ENCODE measurements around the gene LTN1. TPM values are rescaled to one million over a fixed set of nuclear protein-coding genes. Genes with fewer than 3 reads are reported as not detected.

The LTN1 gene
- total RNA-seq, 3 donors from 2014 or later = 19.6 to 21.7 (median 20.6) TPM

DNA sequence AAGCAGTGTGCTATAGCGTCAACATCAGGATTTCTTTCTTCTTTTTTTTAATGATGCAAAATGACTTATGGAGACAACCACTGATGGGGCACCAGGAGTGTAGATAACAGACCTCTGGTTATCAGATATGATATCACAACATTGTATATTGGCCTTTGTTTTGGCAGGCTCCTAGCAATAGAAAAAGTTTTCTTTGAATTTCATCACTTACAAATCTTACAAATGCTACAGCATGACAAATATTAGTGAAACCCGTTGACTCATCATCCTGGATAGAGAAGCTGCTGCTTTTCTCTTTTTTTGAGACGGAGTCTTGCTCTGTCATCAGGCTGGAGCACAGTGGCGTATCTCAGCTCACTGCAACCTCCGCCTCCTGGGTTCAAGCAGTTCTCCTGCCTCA lies 92.9 kb downstream of the LTN1 start:
- no peaks in the 10 kb centered on the region for H3K4me1 Mint-ChIP-seq (ENCODE audit: low read depth)
- no peak overlapping the region for H3K4me3 Mint-ChIP-seq
- H3K27me3 Mint-ChIP-seq (ENCODE audit: low read depth) = peaks cover 6% of the 10 kb centered on the region
- ATAC-seq = no peak
- peaks cover 6% of the 10 kb centered on the region for H3K9me3 Mint-ChIP-seq
- no peak for DNase-seq
- no peaks in the 10 kb centered on the region for H3K36me3 Mint-ChIP-seq (ENCODE audit: insufficient read depth)

DNA sequence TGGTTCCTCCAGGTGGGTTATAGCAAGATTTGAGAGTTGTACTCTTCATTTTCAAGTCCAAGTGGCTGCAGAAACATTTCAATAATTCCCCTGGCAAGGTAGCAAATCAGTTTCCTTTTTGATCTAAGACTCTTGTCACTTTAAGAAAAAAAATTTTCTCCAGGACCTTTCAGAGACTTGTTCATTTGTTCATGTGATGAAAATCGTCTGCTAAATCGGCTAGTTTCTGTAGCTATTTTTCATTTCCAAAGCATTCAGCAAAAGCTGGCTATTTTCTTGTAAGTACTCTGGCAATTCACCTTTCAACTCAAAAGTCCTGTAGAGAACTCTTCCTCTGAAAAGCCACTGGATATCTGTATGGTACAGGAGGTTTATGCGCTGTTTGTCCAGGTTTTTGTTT lies 93.5 kb downstream of the LTN1 start:
- Mint-ChIP-seq H3K4me3 (no peak overlapping the region), H3K36me3 (ENCODE audit: insufficient read depth) (no peaks in the 10 kb centered on the region), H3K4me1 (ENCODE audit: low read depth) (no peaks in the 10 kb centered on the region), H3K27me3 (ENCODE audit: low read depth) (peaks cover 6% of the 10 kb centered on the region), H3K9me3 (peaks cover 6% of the 10 kb centered on the region)
- DNase-seq = no peak
- no peak for ATAC-seq

DNA sequence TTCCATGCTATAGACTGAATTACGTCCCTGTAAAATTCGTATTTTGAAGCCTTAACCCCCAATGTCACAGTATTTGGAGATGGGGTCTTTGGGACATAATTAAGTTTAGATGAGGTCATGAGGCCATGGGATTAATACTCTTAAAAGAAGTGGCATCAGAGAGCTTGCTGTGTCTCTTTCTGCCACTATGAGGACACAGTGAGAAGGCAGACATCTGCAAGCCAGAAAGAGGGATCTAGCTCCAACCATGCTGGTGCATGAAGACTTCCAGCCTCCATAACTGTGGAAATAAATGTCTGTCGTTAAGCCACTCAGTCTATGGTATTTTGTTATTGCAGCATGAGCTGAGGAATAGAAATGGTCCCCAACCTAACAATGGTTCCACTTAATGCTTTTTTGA lies 99.0 kb downstream of the LTN1 start:
- Mint-ChIP-seq H3K4me1 (ENCODE audit: low read depth) (no peaks in the 10 kb centered on the region), H3K9me3 (no peaks in the 10 kb centered on the region), H3K36me3 (ENCODE audit: insufficient read depth) (no peaks in the 10 kb centered on the region), H3K4me3 (no peak overlapping the region), H3K27me3 (ENCODE audit: low read depth) (peaks cover 12% of the 10 kb centered on the region)
- DNase-seq (no peak), ATAC-seq (no peak)

DNA sequence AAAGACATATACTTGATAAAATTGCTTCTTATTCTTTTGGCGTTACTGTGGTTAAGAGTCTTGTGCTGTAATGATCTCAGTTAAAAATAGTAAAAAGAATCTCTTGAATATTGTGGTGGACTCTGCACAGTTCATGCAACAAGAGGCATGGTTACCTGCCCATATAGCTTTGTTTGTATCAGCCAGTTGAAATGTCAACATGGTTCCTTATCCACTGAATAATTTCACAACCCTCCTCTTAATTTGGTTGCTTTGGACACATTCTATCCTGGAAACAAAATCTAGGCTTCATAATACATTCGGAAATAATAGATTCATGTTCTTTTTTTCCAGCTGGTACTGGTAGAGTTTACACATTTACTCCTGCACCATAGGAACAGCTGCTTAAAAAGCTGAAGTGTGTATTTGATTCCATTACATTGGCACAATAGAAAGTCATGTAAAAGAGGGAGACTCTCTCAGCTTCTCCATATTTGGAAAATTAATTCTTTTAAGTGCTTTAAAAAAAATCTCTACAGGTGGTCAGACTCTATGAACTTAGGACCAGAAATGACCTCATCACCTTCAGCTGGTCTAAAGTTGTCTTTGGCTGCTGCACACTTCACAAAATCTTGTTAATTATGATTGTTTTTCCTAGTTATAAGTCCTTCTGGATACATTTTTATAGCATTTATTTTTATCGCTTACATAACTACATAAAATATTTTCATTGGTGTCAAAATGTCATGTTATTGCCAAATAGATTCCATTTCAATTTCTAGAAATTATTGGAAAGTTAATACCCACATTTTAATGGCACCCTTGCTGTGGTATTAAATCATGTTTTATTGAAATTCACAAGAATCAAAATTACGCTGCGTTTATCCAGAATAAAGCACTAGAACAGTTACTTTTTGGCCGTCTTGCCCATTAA lies 100.2 kb downstream of the LTN1 start:
- Mint-ChIP-seq H3K4me1 (ENCODE audit: low read depth) (no peaks in the 10 kb centered on the region), H3K9me3 (no peaks in the 10 kb centered on the region), H3K36me3 (ENCODE audit: insufficient read depth) (no peaks in the 10 kb centered on the region), H3K27me3 (ENCODE audit: low read depth) (peaks cover 12% of the 10 kb centered on the region), H3K4me3 (no peak overlapping the region)
- no peak for DNase-seq
- no peak for ATAC-seq

DNA sequence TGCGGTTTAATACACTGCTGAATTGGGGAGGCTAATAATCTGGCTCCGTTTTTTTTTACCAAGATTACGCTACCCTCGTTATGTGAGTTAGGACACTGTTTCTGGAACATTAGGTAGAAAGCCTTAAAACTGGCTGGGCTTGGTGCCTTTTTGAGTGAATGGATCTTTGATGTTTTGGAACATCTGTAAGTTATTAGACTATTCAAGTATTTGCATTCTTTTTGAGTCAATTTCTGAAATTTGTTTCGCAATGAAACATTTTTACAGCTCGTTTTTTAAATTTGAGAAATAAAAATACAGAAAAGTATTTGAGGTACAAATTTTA lies 106.9 kb downstream of the LTN1 start:
- peaks cover 8% of the 10 kb centered on the region for H3K36me3 Mint-ChIP-seq (ENCODE audit: insufficient read depth)
- ATAC-seq = no peak

DNA sequence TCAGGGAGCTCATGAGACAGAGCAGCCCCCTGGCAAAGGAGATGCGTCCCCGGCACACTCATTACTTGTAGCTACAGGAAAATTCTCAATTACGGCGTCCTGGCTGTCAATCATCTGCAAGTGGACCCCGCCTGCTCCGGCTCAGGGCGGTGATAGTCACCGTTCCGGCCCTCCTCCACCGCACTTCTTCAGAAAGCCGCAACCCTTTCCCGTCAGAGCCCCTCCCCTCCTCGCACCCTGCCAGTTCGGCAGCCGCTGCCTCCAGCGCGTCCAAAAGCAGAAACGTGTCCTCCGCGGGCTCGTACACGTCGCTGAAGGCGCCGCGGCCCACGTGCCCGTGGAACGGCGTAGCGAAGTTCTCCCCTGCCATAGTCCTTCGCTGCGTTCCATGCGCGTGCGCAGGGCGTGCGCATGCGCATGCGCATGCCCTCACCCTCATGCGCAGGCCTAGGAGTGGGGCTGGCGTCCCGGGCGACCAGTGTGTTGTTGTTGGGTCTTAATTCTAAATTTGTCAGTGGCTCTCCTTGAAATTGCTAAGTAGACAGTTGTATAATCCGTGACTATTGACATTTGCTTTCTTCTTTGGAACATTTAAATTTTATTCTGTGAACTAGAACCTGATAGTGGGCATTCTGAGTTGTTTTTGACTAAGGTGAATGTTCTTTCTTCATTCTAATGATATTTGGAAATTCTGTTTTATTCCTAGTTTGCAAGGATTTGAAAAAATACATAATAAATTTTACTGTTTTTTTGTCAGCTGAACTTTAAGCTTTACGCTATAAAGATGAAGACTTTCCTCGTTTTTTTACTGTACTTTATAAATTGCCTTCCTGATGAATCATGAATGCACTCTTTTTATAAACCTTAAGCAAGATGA lies 107.5 kb downstream of the LTN1 start:
- H3K4me3 Mint-ChIP-seq = peak overlapping the region; percentile 83
- peaks cover 3% of the 10 kb centered on the region for H3K27me3 Mint-ChIP-seq (ENCODE audit: low read depth)
- ATAC-seq (peak; percentile 98), DNase-seq (peak; percentile 87)
- H3K36me3 Mint-ChIP-seq (ENCODE audit: insufficient read depth) = peaks cover 8% of the 10 kb centered on the region
- no peaks in the 10 kb centered on the region for H3K9me3 Mint-ChIP-seq
- peaks cover 16% of the 10 kb centered on the region for H3K4me1 Mint-ChIP-seq (ENCODE audit: low read depth)

More for the DNA sequence above, 106.9 kb downstream of the LTN1 start:
- Mint-ChIP-seq H3K4me3 (peak overlapping the region; percentile 83), H3K4me1 (ENCODE audit: low read depth) (peaks cover 16% of the 10 kb centered on the region), H3K9me3 (no peaks in the 10 kb centered on the region), H3K27me3 (ENCODE audit: low read depth) (peaks cover 4% of the 10 kb centered on the region)
- DNase-seq = no peak

DNA sequence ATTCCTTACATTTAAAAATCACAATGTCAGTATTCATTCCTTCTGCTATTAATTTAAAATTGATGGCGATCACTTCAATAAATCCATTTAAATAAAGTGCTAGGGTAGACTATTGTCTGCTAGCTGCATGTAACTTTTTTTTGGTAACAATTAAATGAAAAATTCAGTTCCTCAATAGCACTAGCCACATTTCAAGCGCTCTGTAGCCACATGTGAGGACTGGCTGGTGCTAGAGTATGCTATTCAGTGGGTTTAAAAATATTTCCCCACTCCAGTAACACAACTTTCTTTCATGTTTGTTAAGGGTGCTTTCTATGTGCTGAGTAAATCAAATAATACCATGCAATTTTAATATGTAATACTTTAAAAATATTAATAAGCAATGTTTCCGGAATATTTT lies 108.2 kb downstream of the LTN1 start:
- H3K27me3 Mint-ChIP-seq (ENCODE audit: low read depth) = peaks cover 3% of the 10 kb centered on the region
- peaks cover 8% of the 10 kb centered on the region for H3K36me3 Mint-ChIP-seq (ENCODE audit: insufficient read depth)
- DNase-seq (no peak), ATAC-seq (no peak)
- peaks cover 16% of the 10 kb centered on the region for H3K4me1 Mint-ChIP-seq (ENCODE audit: low read depth)
- H3K4me3 Mint-ChIP-seq = peak overlapping the region; percentile 83
- no peaks in the 10 kb centered on the region for H3K9me3 Mint-ChIP-seq

DNA sequence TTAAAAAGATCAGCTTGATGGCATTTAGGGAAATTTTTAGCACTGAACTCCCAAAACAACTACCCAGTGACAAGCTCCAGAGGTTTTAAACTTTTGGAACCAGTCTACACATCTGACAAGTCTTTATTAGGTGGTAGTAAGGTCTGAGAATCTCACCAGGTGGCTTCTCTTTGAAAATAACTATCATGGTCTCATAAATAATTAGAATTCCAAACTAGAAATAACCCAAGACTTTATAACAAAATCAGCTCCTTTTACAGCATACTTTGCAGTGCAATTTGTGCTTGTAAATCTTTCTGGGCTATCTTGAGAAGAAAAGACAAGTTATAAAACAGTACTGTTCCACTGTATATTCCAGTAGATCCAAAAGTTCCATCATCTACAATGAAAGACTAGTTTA lies 108.7 kb downstream of the LTN1 start:
- H3K27me3 Mint-ChIP-seq (ENCODE audit: low read depth) = peaks cover under 1% of the 10 kb centered on the region
- H3K36me3 Mint-ChIP-seq (ENCODE audit: insufficient read depth) = peaks cover 8% of the 10 kb centered on the region
- ATAC-seq = no peak
- no peaks in the 10 kb centered on the region for H3K9me3 Mint-ChIP-seq
- DNase-seq = no peak
- H3K4me3 Mint-ChIP-seq = peak overlapping the region; percentile 83
- peaks cover 16% of the 10 kb centered on the region for H3K4me1 Mint-ChIP-seq (ENCODE audit: low read depth)

DNA sequence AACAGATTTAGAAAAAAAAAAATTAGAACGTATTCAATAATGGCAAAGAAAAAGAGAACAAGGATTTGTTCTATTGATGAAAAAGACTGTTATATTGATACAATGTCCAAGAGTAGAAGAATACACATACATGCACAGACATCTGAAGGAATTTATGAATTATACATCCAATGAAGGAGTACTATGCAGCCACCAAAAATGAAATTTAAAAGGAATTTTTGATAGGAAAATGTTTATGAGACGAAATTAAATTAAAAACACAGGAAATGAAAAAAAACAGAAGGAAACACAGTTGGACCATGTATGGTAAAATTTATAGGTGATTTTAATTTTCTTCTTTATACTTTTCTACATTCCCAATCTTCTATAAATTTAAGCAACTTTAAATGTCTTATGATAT lies 110.3 kb downstream of the LTN1 start:
- no peak overlapping the region for H3K4me3 Mint-ChIP-seq
- H3K27me3 Mint-ChIP-seq (ENCODE audit: low read depth) = no peaks in the 10 kb centered on the region
- peaks cover 17% of the 10 kb centered on the region for H3K4me1 Mint-ChIP-seq (ENCODE audit: low read depth)
- no peak for ATAC-seq
- DNase-seq = no peak
- peaks cover 12% of the 10 kb centered on the region for H3K36me3 Mint-ChIP-seq (ENCODE audit: insufficient read depth)
- H3K9me3 Mint-ChIP-seq = no peaks in the 10 kb centered on the region

Other genes starting within 250 kb of the LTN1 start
- 1 to 10 TPM; 6.9 to 8.5 (median 7.0) TPM for gene RWDD2B, start 26.5 kb upstream of the LTN1 start, total RNA-seq
- 10 to 100 TPM; 54.7 to 61.1 (median 58.0) TPM for gene USP16, start 31.8 kb upstream of the LTN1 start, total RNA-seq
- gene CCT8, start 80.8 kb upstream of the LTN1 start, total RNA-seq = 100 to 1,000 TPM; 417 to 558 (median 510) TPM
- 1 to 10 TPM in 2 of 3 donors, under 1 TPM in 1; 0.96 to 1.4 (median 1.3) TPM for gene MAP3K7CL, start 137.8 kb upstream of the LTN1 start, total RNA-seq